H1 (cell line): ENCODE results near the gene PALM. TPM values are rescaled to one million over a fixed set of nuclear protein-coding genes. Genes with fewer than 3 reads are reported as not detected.

Experiments
- CTCF ChIA-PET: fragments of 300-600 bp; sonication (Branson Sonifier 250); formaldehyde crosslinking; loops from one replicate; lab custom pipeline; 2021; ENCODE audit not compliant: partially characterized antibody; lab: Charles Lee
- POLR2A ChIA-PET: fragments of 300-600 bp; sonication (Branson Sonifier 250); formaldehyde crosslinking; loops from one replicate; lab custom pipeline; 2021; ENCODE audit warnings: inconsistent platforms; ENCODE audit not compliant: partially characterized antibody; lab: Charles Lee
- DNase-seq, 2 experiments: peaks; one replicate each; pipeline versions ENCODE4 v3.0.0 to v3.0.0-alpha.2; 2010 to 2022; ENCODE audit warnings: low spot score in 2 of 2, low read depth in 1 of 2, mixed read lengths in 1 of 2
- FAIRE-seq: peaks from 2 replicates; lab custom pipeline; 2011; peaks lifted over from hg19 to GRCh38; lab: Jason Lieb, UNC
- H2AFZ ChIP-seq: 2 replicates; pipeline ENCODE4 v1.8.1; 2012; ENCODE audit warnings: low read length, inconsistent platforms
- H2AK5ac ChIP-seq: 2 replicates; pipeline ENCODE4 v1.6.1; 2013; ENCODE audit warnings: low read depth, low read length
- H2BK120ac ChIP-seq: replicated peaks from 2 replicates; pipeline ENCODE3; 2013; ENCODE audit warnings: low read depth, low read length, inconsistent platforms
- H2BK12ac ChIP-seq: 2 replicates; pipeline ENCODE4 v1.6.1; 2013; ENCODE audit warnings: low read depth, low read length
- H2BK15ac ChIP-seq: 2 replicates; pipeline ENCODE4 v1.6.1; 2013; ENCODE audit warnings: low read length
- H2BK20ac ChIP-seq: 2 replicates; pipeline ENCODE4 v1.6.1; 2013; ENCODE audit warnings: low read length
- H2BK5ac ChIP-seq: 2 replicates; pipeline ENCODE4 v1.6.1; 2013; ENCODE audit warnings: low read depth, low read length
- H3K14ac ChIP-seq: 2 replicates; pipeline ENCODE4 v1.6.1; 2013; ENCODE audit warnings: inconsistent platforms; ENCODE audit not compliant: insufficient read length
- H3K18ac ChIP-seq: 2 replicates; pipeline ENCODE4 v1.6.1; 2013; ENCODE audit warnings: low read length; ENCODE audit errors: extremely low read depth
- H3K23ac ChIP-seq: 2 replicates; pipeline ENCODE4 v1.6.1; 2013; ENCODE audit warnings: inconsistent platforms; ENCODE audit not compliant: insufficient read length
- H3K23me2 ChIP-seq: 2 replicates; pipeline ENCODE4 v1.6.1; 2013; ENCODE audit warnings: low read depth, low read length
- H3K27ac ChIP-seq: 2 replicates; pipeline ENCODE4 v1.6.1; 2011; ENCODE audit warnings: low read depth, low read length, inconsistent platforms
- H3K27me3 ChIP-seq, 4 experiments: replicated peaks in 1 of 4; 1 replicate in 1 of 4; 2 replicates in 3 of 4; pipeline versions ENCODE4 v1.6.1 to v1.8.1; 2011 to 2013; ENCODE audit warnings: low read length in 3 of 4, mild to moderate bottlenecking in 3 of 4, inconsistent platforms in 2 of 4, mixed read lengths in 2 of 4, moderate library complexity in 1 of 4; ENCODE audit not compliant: control insufficient read depth in 3 of 4, insufficient read depth in 3 of 4; ENCODE audit errors: extremely low read depth in 1 of 4
- H3K36me3 ChIP-seq, 4 experiments: 2 replicates each; pipeline versions ENCODE4 v1.6.1 to v1.8.1; 2011 to 2013; ENCODE audit warnings: mild to moderate bottlenecking in 4 of 4, low read length in 3 of 4, moderate library complexity in 2 of 4, control low read depth in 1 of 4, inconsistent platforms in 1 of 4; ENCODE audit not compliant: insufficient read depth in 4 of 4, control insufficient read depth in 2 of 4
- H3K4ac ChIP-seq: replicated peaks from 2 replicates; pipeline ENCODE3; 2013; ENCODE audit warnings: low read length, low read depth, mixed read lengths, inconsistent platforms; ENCODE audit not compliant: insufficient read length
- H3K4me1 ChIP-seq, 4 experiments: replicated peaks in 1 of 4; 1 replicate in 1 of 4; 2 replicates in 3 of 4; pipeline versions ENCODE4 v1.6.1 to v1.8.1; 2011 to 2013; ENCODE audit warnings: low read length in 3 of 4, inconsistent platforms in 2 of 4, mixed read lengths in 1 of 4; ENCODE audit not compliant: insufficient read depth in 4 of 4, control insufficient read depth in 3 of 4
- H3K4me2 ChIP-seq, 2 experiments: 2 replicates each; pipeline versions ENCODE4 v1.6.1 to v1.8.1; 2011 to 2013; ENCODE audit warnings: low read depth in 2 of 2, low read length in 2 of 2, control low read depth in 1 of 2, inconsistent platforms in 1 of 2, mild to moderate bottlenecking in 1 of 2; ENCODE audit not compliant: insufficient read depth in 1 of 2
- H3K4me3 ChIP-seq, 4 experiments: fragments of 200-600, 300-600 bp in 1 of 4; sonication (generic), shearing (Covaris generic), sonication (Bioruptor Twin) in 1 of 4; 2 replicates each; pipeline versions ENCODE4 v1.5.1 to v1.8.1; 2011 to 2016; ENCODE audit warnings: low read length in 4 of 4, low read depth in 3 of 4, control low read depth in 2 of 4, inconsistent platforms in 2 of 4, mild to moderate bottlenecking in 2 of 4, mixed read lengths in 1 of 4, moderate library complexity in 1 of 4; ENCODE audit not compliant: insufficient read depth in 2 of 4; ENCODE audit errors: extremely low read depth in 1 of 4
- H3K56ac ChIP-seq: replicated peaks from 2 replicates; pipeline ENCODE3; 2013; ENCODE audit warnings: low read depth, mild to moderate bottlenecking, mixed read lengths, low read length, inconsistent platforms; ENCODE audit not compliant: insufficient read length
- H3K79me1 ChIP-seq: 2 replicates; pipeline ENCODE4 v1.6.1; 2013; ENCODE audit warnings: low read depth, low read length, control low read depth
- H3K79me2 ChIP-seq, 2 experiments: 2 replicates each; pipeline versions ENCODE4 v1.6.1 to v1.8.1; 2012 to 2013; ENCODE audit warnings: low read length in 2 of 2, mild to moderate bottlenecking in 2 of 2, inconsistent platforms in 1 of 2; ENCODE audit not compliant: insufficient read depth in 2 of 2, control insufficient read depth in 1 of 2
- H3K9ac ChIP-seq, 4 experiments: replicated peaks in 1 of 4; 1 replicate in 1 of 4; 2 replicates in 3 of 4; pipeline versions ENCODE4 v1.6.1 to v1.8.1; 2011 to 2013; ENCODE audit warnings: low read depth in 3 of 4, low read length in 3 of 4, control low read depth in 2 of 4, mild to moderate bottlenecking in 2 of 4, moderate library complexity in 2 of 4, inconsistent platforms in 1 of 4; ENCODE audit errors: extremely low read depth in 1 of 4
- H3K9me3 ChIP-seq, 2 experiments: 2 replicates each; pipeline versions ENCODE4 v1.6.1 to v1.8.1; 2012 to 2013; ENCODE audit warnings: mild to moderate bottlenecking in 2 of 2, moderate library complexity in 2 of 2, control low read depth in 1 of 2, inconsistent platforms in 1 of 2, low read depth in 1 of 2, low read length in 1 of 2, mixed read lengths in 1 of 2; ENCODE audit not compliant: insufficient read depth in 2 of 2
- H4K20me1 ChIP-seq, 2 experiments: replicated peaks in 1 of 2; 2 replicates each; pipeline versions ENCODE3 to v1.8.1; 2011 to 2013; ENCODE audit warnings: inconsistent platforms in 2 of 2, low read length in 2 of 2, mild to moderate bottlenecking in 1 of 2; ENCODE audit not compliant: insufficient read depth in 2 of 2, control insufficient read depth in 1 of 2
- H4K5ac ChIP-seq: 2 replicates; pipeline ENCODE4 v1.6.1; 2013; ENCODE audit warnings: low read length, low read depth, mixed read lengths, inconsistent platforms; ENCODE audit not compliant: insufficient read length
- H4K8ac ChIP-seq: 2 replicates; pipeline ENCODE4 v1.8.0; 2013; ENCODE audit warnings: mild to moderate bottlenecking, moderate library complexity, low read length, inconsistent platforms; ENCODE audit not compliant: insufficient read depth; ENCODE audit errors: extremely low read depth
- H4K91ac ChIP-seq: replicated peaks from 2 replicates; pipeline ENCODE3; 2013; ENCODE audit warnings: low read length, mixed read lengths, inconsistent platforms; ENCODE audit not compliant: insufficient read length
- CHD2 ChIP-seq: IDR thresholded peaks from 2 replicates; pipeline ENCODE4 v1.6.1; 2012; ENCODE audit warnings: low read length, improper control_type of control experiment
- KDM1A ChIP-seq: fragments of 200-600, 300-600 bp; sonication (generic); IDR thresholded peaks from 2 replicates; pipeline ENCODE4 v1.7.1; 2016; ENCODE audit warnings: mild to moderate bottlenecking, low read length, borderline replicate concordance
- RFX5 ChIP-seq: IDR thresholded peaks from 2 replicates; pipeline ENCODE4 v1.6.1; 2011; ENCODE audit warnings: low read depth, low read length, improper control_type of control experiment, borderline replicate concordance
- SIRT6 ChIP-seq: IDR thresholded peaks from one replicate; pipeline ENCODE4 v1.7.1; 2012; ENCODE audit warnings: low read length, inconsistent platforms
- WGBS, 2 experiments: shearing (Covaris generic) in 1 of 2; methylation state at CpG; one replicate each; pipeline versions ENCODE4 v1.1.6 to v1.1.7; 2013 to 2015; ENCODE audit warnings: low lambda C conversion rate in 2 of 2, mixed read lengths in 2 of 2, inconsistent platforms in 1 of 2, low coverage in 1 of 2, missing lambda C conversion rate in 1 of 2; ENCODE audit not compliant: insufficient replicate concordance in 2 of 2, insufficient coverage in 1 of 2, insufficient read length in 1 of 2; ENCODE audit errors: extremely low coverage in 1 of 2, missing lambda C conversion rate in 1 of 2; 5-methylcytosine and 5-hydroxymethylcytosine counted together
- polyA plus RNA-seq, 7 experiments: library from polyadenylated mRNA; depleted of rRNA in 3 of 7; stranded (reverse) in 5 of 7; unstranded in 2 of 7; fragments of >200 nt in 5 of 7; fragments of 200-250 nt in 2 of 7; gene quantifications; 1 replicate in 5 of 7; 2 replicates in 1 of 7; 4 replicates in 1 of 7; pipeline versions ENCODE4 v1.2.1 to v1.2.3, GENCODE V29; 2011 to 2013; ENCODE audit warnings: missing spikeins in 2 of 7, mixed read lengths in 2 of 7
- total RNA-seq: library from RNA; stranded (reverse); fragmentation: NEBNext Ultra II Directional; extraction: Animal tissue kit (Norgen Biotek cat#: 25700); gene quantifications from 2 replicates; pipeline ENCODE4 v1.2.1, GENCODE V29; 2021

Gene PALM
- total and polyA plus RNA-seq, 2 of the 8 experiments (the other 6 are each of a cell fraction or from before 2014, with no cell fraction given), result 5.7 to 16.5 TPM

DNA sequence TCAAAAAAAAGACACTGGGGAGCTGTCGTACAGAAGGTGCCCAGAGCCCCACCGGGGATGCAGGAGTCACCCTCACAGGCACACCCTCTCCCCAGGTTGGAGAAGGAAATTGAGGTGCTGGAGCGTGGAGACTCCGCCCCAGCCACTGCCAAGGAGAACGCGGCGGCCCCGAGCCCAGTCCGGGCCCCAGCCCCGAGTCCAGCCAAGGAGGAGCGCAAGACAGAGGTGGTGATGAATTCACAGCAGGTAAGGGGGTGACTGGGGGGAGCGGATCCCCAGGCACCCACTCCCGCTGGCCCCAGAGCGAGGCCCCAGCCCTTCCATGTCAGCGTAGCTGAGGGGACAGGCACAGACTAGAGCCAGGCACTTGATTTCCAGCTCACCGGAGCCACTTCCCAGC, 22.3 kb downstream of the PALM start:
- 91% methylated on average over 16 of the region's 16 CpGs; no CpG with 5 or more reads in 1 of the 2 experiments for WGBS, 2 experiments
- CTCF ChIA-PET, result interaction anchor here (0.7 to 3.5 kb wide), 6 partner anchors 8 to 612 kb away, joined by 4 to 17 read pairs (median 4); no protein-coding TSS in a partner anchor
- FAIRE-seq, result no peak

More for the DNA sequence above, 22.3 kb downstream of the PALM start:
- no peak overlapping the region for H2BK15ac ChIP-seq
- H2BK20ac ChIP-seq, result no peak overlapping the region
- H2BK12ac ChIP-seq, result no peak overlapping the region
- H3K36me3 ChIP-seq, result no peaks in the 10 kb centered on the region; a peak in 1 of 8 replicates
- H3K4me2 ChIP-seq, result no peak overlapping the region
- H3K14ac ChIP-seq, result no peak overlapping the region
- H2AFZ ChIP-seq, result no peak overlapping the region
- H3K4me1 ChIP-seq, result no peaks in the 10 kb centered on the region
- no peaks in the 10 kb centered on the region for H3K23me2 ChIP-seq
- no peak overlapping the region for H2BK5ac ChIP-seq
- no peak overlapping the region for H3K4ac ChIP-seq
- no peaks in the 10 kb centered on the region for H3K79me2 ChIP-seq
- H4K20me1 ChIP-seq, result peaks cover 0 to 6% of the 10 kb centered on the region in 2 experiments
- H4K8ac ChIP-seq, result no peak overlapping the region; the same call in 1 of the 2 replicates
- H3K27ac ChIP-seq, result no peak overlapping the region
- H3K27me3 ChIP-seq, result no peaks in the 10 kb centered on the region
- POLR2A ChIA-PET, result interaction anchor here (1.0 to 1.2 kb wide), 2 partner anchors 14 to 50 kb away, joined by 3 to 4 read pairs; no protein-coding TSS in a partner anchor
- no peak overlapping the region for H2AK5ac ChIP-seq
- no peak for TF ChIP-seq CHD2
- no peak for TF ChIP-seq KDM1A
- no peak for TF ChIP-seq RFX5
- no peak for TF ChIP-seq SIRT6
- no peak overlapping the region for H3K23ac ChIP-seq
- no peak overlapping the region for H4K91ac ChIP-seq
- H3K9me3 ChIP-seq, result no peaks in the 10 kb centered on the region
- no peak overlapping the region for H2BK120ac ChIP-seq
- H3K56ac ChIP-seq, result no peak overlapping the region
- H3K4me3 ChIP-seq, result no peak overlapping the region
- DNase-seq, result no peak
- H4K5ac ChIP-seq, result no peak overlapping the region
- H3K79me1 ChIP-seq, result no peaks in the 10 kb centered on the region; the same call in 1 of the 2 replicates
- no peak overlapping the region for H3K18ac ChIP-seq
- no peak overlapping the region for H3K9ac ChIP-seq
